ENCODE measurements around the gene YDJC. TPM values are rescaled to one million over a fixed set of nuclear protein-coding genes. Genes with fewer than 3 reads are reported as not detected.

YDJC gene
- total RNA-seq, 4 donors from 2014 or later = 28.6 to 34.6 (median 30.9) TPM

GRCh38 chr22:21673534-21674321, 43.9 kb upstream of the YDJC start:
- 84% methylated on average over 12 of the region's 12 CpGs for WGBS
- Histone ChIP-seq H3K27ac (no peak overlapping the region), H3K4me1 (no peaks in the 10 kb centered on the region), H3K36me3 (peaks cover 79% of the 10 kb centered on the region), H3K27me3 (no peaks in the 10 kb centered on the region), H3K9me3 (no peaks in the 10 kb centered on the region), H3K4me3 (no peak overlapping the region)
- no peak for DNase-seq (ENCODE audit: low spot score in 2 of 2)
- no peak for TF ChIP-seq CTCF (IDR thresholded peaks at IDR 0.05)
- TF ChIP-seq POLR2A (IDR thresholded peaks at IDR 0.05) = no peak
- no peak for TF ChIP-seq POLR2AphosphoS5 (IDR thresholded peaks at IDR 0.05)
- TF ChIP-seq EP300 (IDR thresholded peaks at IDR 0.05) = no peak

GRCh38 chr22:21672107-21672629, 42.3 kb upstream of the YDJC start:
- DNase-seq (ENCODE audit: low spot score in 2 of 2) = no peak
- Histone ChIP-seq H3K4me3 (no peak overlapping the region), H3K4me1 (no peaks in the 10 kb centered on the region), H3K27me3 (no peaks in the 10 kb centered on the region), H3K27ac (no peak overlapping the region), H3K36me3 (peaks cover 66% of the 10 kb centered on the region), H3K9me3 (no peaks in the 10 kb centered on the region)
- TF ChIP-seq EP300 (IDR thresholded peaks at IDR 0.05) = no peak
- TF ChIP-seq POLR2A (IDR thresholded peaks at IDR 0.05) = no peak
- 83% methylated on average over 6 of the region's 6 CpGs for WGBS

GRCh38 chr22:21669026-21669425, 39.2 kb upstream of the YDJC start:
- Histone ChIP-seq H3K9me3 (no peaks in the 10 kb centered on the region), H3K4me3 (no peak overlapping the region), H3K4me1 (peaks cover 8% of the 10 kb centered on the region), H3K27me3 (no peaks in the 10 kb centered on the region), H3K36me3 (peaks cover 38% of the 10 kb centered on the region), H3K27ac (no peak overlapping the region)
- DNase-seq (ENCODE audit: low spot score in 2 of 2) = no peak
- 78% methylated on average over 9 of the region's 9 CpGs for WGBS
- no peak for TF ChIP-seq POLR2A (IDR thresholded peaks at IDR 0.05)
- TF ChIP-seq CTCF (IDR thresholded peaks at IDR 0.05) = no peak
- TF ChIP-seq POLR2AphosphoS5 (IDR thresholded peaks at IDR 0.05) = no peak
- TF ChIP-seq EP300 (IDR thresholded peaks at IDR 0.05) = no peak

- H3K4me3 ChIP-seq = peak overlapping the region; percentile 78
- H3K27ac ChIP-seq = peak overlapping the region; percentile 92
- TF ChIP-seq POLR2AphosphoS5 (IDR thresholded peaks at IDR 0.05) (no peak), POLR2A (IDR thresholded peaks at IDR 0.05) (no peak), EP300 (IDR thresholded peaks at IDR 0.05) (no peak), CTCF (IDR thresholded peaks at IDR 0.05) (no peak)
- H3K27me3 ChIP-seq = no peaks in the 10 kb centered on the region
- H3K36me3 ChIP-seq = peaks cover 15% of the 10 kb centered on the region
- 39% methylated on average over 16 of the region's 16 CpGs for WGBS
- H3K4me1 ChIP-seq = peaks cover 8% of the 10 kb centered on the region
- H3K9me3 ChIP-seq = no peaks in the 10 kb centered on the region
- no peak for DNase-seq (ENCODE audit: low spot score in 2 of 2)
Observed at GRCh38 chr22:21666786-21667185, 37.0 kb upstream of the YDJC start.

- H3K36me3 ChIP-seq = no peaks in the 10 kb centered on the region
- DNase-seq (ENCODE audit: low spot score in 2 of 2) = no peak
- peak overlapping the region; percentile 92 for H3K27ac ChIP-seq
- 76% methylated on average over 26 of the region's 26 CpGs for WGBS
- no peaks in the 10 kb centered on the region for H3K27me3 ChIP-seq
- peak overlapping the region; percentile 78 for H3K4me3 ChIP-seq
- TF ChIP-seq EP300 (IDR thresholded peaks at IDR 0.05) = no peak
- H3K4me1 ChIP-seq = peaks cover 8% of the 10 kb centered on the region
- no peaks in the 10 kb centered on the region for H3K9me3 ChIP-seq
Observed at GRCh38 chr22:21665047-21665851, 35.4 kb upstream of the YDJC start.

GRCh38 chr22:21663738-21664137, 33.9 kb upstream of the YDJC start:
- WGBS = 96% methylated on average over 2 of the region's 2 CpGs
- H3K27me3 ChIP-seq = no peaks in the 10 kb centered on the region
- peaks cover 8% of the 10 kb centered on the region for H3K4me1 ChIP-seq
- TF ChIP-seq EP300 (IDR thresholded peaks at IDR 0.05) (no peak), POLR2AphosphoS5 (IDR thresholded peaks at IDR 0.05) (no peak), POLR2A (IDR thresholded peaks at IDR 0.05) (no peak), CTCF (IDR thresholded peaks at IDR 0.05) (no peak)
- H3K4me3 ChIP-seq = no peak overlapping the region
- H3K36me3 ChIP-seq = no peaks in the 10 kb centered on the region
- H3K27ac ChIP-seq = no peak overlapping the region
- no peaks in the 10 kb centered on the region for H3K9me3 ChIP-seq
- DNase-seq (ENCODE audit: low spot score in 2 of 2) = no peak

All from suprapubic skin (tissue), 4 donors.